CD4-positive, alpha-beta T cell treated with Interleukin-4 for 4 hours (primary cell): ENCODE measurements around the gene PFKL.

Source experiments
- DNase-seq: peaks from one replicate; pipeline ENCODE4 v3.0.0-alpha.2; 2020

Gene PFKL

GRCh38 chr21:44314561-44314960, 14.7 kb downstream of the PFKL start:
- no peak for DNase-seq

GRCh38 chr21:44315691-44316203, 15.9 kb downstream of the PFKL start:
- no peak for DNase-seq

GRCh38 chr21:44316277-44316900, 16.5 kb downstream of the PFKL start:
- DNase-seq = no peak

- DNase-seq = no peak
Observed at GRCh38 chr21:44317241-44317782, 17.5 kb downstream of the PFKL start.

GRCh38 chr21:44317871-44318270, 18.0 kb downstream of the PFKL start:
- DNase-seq = no peak

- DNase-seq = no peak
Observed at GRCh38 chr21:44318489-44319285, 18.8 kb downstream of the PFKL start.

GRCh38 chr21:44319407-44320065, 19.7 kb downstream of the PFKL start:
- DNase-seq = no peak

- DNase-seq = no peak
Observed at GRCh38 chr21:44320847-44321246, 21.0 kb downstream of the PFKL start.

- DNase-seq = no peak
Observed at GRCh38 chr21:44321846-44322450, 22.1 kb downstream of the PFKL start.

GRCh38 chr21:44322621-44323325, 22.9 kb downstream of the PFKL start:
- no peak for DNase-seq

GRCh38 chr21:44323591-44323990, 23.7 kb downstream of the PFKL start:
- no peak for DNase-seq

GRCh38 chr21:44324106-44324853, 24.4 kb downstream of the PFKL start:
- DNase-seq = no peak

- DNase-seq = no peak
Observed at GRCh38 chr21:44324854-44325107, 24.9 kb downstream of the PFKL start.

- no peak for DNase-seq
Observed at GRCh38 chr21:44325386-44326271, 25.8 kb downstream of the PFKL start.

GRCh38 chr21:44326272-44326647, 26.4 kb downstream of the PFKL start:
- DNase-seq = no peak

- DNase-seq = no peak
Observed at GRCh38 chr21:44326716-44327602, 27.1 kb downstream of the PFKL start.

- DNase-seq = no peak
Observed at GRCh38 chr21:44327603-44327974, 27.7 kb downstream of the PFKL start.

- DNase-seq = no peak
Observed at GRCh38 chr21:44328242-44328895, 28.5 kb downstream of the PFKL start.
